GM21367 (cell line): ENCODE results near the gene BLTP3A.

Source experiments
- ATAC-seq: cut with Tn5 transposase; IDR thresholded peaks from one replicate; pipeline ENCODE4 v1.9.1; 2021; ENCODE audit not compliant: unreplicated experiment

BLTP3A gene

DNA sequence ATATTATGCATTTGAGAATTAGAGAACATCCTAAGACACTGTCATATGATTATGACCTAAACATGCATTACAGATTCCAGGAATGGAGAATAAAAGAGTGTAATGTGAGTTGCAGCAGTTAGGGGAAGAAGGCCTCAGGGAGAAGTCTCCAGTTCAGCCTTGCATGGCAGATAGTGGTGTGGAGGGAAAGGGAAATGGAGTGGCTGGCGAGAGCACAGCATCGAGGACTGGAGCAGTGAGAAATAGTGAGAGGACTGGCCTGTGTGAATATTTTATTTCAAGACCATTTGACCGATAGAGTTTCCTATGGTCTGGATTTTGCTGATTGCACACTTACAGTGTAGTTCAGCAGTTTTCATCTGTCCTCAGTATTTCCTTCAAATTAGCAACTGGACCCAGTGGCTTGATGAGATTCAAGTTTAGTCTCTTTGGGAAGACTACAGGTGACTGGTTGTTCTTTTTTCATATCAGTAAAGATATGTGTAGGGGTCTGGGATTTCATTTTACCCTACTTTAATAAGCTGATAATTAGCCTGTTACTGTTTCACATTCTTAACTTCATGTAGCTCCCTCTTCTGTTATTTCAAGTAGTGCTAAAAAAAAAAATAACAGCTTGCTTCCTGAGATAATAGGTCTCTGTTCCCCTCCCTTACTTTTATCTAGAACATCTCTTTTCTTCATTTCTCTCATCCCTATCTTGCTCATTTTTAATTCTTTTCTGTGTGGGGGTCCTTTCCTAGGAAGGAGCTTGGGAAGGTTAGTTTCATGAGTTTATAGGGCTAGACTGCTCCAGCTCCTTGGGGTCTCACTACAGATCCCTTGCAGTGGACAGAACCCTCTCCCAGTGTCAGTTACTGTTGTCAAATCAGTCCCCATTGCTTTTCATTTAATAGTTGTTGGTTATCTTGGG lies 27.9 kb downstream of the BLTP3A start:
- no peak for ATAC-seq

DNA sequence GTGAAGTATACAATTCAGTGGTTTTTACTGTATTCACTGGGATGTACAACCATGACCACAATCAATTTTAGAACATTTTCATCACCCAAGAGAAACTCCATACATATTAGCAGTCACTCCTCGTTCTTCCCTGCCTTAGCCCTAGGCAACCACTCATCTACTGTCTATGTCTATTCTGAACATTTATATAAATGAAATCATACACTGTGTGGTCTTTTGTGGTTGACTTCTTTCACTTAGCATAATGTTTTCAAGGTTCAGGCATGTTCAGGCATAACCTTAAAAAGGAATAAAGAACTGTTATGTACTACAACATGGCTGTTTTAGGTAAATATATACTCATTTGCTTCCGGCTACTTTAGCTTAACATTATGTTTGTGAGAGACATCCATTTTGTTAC lies 37.3 kb downstream of the BLTP3A start:
- ATAC-seq: no peak

DNA sequence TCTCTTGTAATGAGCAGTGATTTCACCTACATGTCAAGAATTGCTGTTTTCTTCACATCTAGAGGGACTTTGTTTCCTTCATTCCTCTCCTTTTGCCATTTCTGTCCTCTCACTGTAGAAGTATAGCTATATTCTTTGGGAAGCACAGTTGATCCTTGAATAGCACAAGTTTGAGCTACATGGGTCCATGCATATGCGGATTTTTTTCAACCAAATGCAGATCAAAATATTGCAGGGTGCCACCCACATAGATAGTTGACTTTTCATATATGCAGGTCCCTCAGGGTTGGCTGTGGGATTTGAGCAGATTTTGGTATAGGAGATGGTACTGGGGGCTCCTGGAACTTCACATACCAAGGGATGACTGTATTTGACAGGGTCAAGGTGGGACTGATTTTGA lies 41.1 kb downstream of the BLTP3A start:
- ATAC-seq: no peak

DNA sequence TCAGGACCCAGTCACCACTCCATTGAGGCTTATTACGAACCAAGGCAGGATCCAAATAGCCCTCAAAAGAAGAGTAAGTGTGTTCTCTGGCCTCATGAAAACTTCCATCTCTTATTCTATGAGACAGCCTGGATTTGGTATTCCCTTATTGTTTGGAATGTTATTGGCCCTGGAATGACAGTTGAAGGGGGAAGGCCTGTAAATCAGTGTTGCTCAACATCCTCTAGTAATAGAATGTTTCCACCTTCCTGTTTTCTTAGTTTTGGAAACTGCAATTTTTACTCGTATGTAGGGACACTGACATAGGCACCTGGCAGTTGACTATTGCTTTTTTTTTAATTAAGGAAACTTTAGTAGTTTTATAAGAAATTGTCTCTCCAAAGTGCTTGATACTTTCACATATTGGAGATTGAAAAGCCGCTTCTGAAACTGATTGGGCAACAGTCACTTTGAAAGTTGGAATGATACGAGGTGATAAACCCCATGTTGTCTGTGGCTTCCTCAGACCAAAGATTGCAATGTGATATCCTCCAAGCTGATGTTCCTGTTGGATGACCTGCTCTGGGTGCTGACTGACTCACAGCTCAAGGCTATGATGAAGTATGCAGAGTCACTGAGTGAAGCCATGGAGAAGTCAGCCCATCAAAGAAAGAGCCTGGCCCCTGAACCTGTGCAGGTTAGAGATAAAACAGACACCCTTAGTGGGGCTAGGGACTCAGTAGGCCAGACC lies 43.1 kb downstream of the BLTP3A start:
- ATAC-seq: no peak

DNA sequence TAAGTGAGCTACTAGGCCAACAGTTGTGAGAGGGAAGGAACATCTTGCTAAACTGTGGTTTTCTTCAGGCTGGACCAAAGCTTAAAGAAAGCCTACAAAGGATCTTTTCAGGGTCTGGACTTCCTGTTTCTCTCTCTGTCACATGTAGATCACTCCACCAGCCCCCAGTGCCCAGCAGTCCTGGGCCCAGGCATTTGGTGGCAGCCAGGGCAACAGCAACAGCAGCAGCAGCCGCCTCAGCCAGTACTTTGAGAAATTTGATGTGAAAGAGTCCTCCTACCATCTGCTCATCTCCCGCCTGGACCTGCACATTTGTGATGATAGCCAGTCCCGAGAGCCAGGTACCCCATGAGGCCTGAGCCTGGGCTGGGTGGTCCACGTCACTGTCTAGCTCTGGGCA lies 44.1 kb downstream of the BLTP3A start:
- no peak for ATAC-seq

DNA sequence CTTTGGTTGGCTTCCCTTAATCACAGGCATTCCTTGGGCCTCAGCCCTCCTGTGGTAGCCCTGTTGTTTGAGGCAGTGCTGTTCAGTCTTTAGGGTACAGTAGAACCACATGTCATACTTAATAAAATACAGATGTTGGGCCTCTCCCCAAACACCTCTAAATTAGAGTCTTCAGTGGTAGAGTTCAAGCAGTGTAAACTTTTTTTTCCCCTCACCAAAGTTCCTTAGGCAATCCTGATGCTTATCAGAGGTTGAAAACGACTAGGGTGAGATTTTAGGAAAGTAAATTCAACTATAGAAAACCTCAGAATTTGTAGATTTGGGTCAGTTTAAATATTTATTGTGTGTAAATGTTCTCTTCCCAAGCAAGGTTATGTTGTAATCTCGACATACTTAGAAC lies 44.6 kb downstream of the BLTP3A start:
- ATAC-seq: no peak

DNA sequence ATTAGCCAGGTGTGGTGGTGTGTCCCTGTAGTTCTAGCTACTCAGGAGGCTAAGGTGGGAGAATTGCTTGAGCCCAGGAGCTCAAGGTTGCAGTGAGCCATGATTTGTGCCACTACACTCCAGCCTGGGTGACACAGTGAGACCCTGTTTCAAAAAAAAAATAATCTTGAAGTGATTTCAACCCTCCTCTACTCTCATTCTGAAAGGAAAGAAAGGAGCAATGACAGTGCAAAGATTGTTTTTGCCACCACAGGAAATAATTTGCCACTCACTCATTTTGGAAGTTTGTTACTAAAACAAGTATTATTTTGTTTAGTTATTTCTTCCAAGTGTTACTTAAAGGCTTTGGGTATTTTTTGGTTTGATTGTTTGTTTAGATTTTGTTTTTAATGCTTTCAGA lies 45.6 kb downstream of the BLTP3A start:
- no peak for ATAC-seq

DNA sequence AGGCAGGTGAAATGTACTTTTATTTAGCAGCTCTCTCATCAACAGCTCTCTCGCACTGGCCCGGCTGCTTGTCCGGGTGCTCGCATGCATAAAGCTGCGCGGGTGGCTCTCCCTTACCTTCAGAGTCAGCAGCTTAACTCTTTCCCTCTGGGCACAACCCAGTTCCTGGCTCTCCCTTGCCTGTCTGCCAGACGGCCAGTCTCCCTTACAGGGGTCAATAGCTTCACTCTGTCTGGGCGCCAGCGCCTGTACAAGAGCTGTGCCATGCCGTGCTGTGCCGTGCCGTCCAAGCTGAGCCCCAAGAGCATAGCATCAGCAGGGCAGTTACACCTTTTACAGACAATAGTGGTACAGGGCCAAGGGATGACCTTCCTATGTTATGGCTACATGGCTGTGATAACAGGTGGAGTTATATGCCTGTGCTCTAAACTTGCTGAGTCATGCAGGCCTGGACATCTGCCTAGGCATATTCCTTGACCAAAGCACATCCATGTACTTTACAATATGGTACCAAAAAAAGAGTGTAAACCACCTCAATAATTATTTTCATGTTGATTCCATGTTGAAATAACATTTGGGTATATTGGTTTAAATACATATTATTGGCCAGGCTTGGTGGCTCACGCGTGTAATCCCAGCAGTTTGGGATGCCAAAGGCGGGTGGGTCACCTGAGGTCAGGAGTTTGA lies 47.9 kb downstream of the BLTP3A start:
- no peak for ATAC-seq
